Activated CD8-positive, alpha-beta memory T cell treated with anti-CD3 and anti-CD28 coated beads for 1 hour (primary cell): ENCODE results near the gene MYO1D.

Experiments used
- DNase-seq, 2 donors: peaks; one replicate each; pipeline ENCODE4 v3.0.0-alpha.2; 2020; ENCODE audit warnings: low read depth in 1 of 2; ENCODE audit errors: extremely low read depth in 1 of 2

MYO1D gene

GRCh38 chr17:32784113-32784512, 92.8 kb downstream of the MYO1D start:
- no peak for DNase-seq

- DNase-seq: no peak
Measured at GRCh38 chr17:32783602-32784001, 93.3 kb downstream of the MYO1D start.

GRCh38 chr17:32780721-32781120, 96.2 kb downstream of the MYO1D start:
- no peak for DNase-seq

GRCh38 chr17:32777922-32778321, 99.0 kb downstream of the MYO1D start:
- no peak for DNase-seq

- no peak for DNase-seq
Measured at GRCh38 chr17:32777436-32777835, 99.5 kb downstream of the MYO1D start.

- no peak for DNase-seq
Measured at GRCh38 chr17:32774695-32775084, 102.2 kb downstream of the MYO1D start.

GRCh38 chr17:32773856-32774694, 102.8 kb downstream of the MYO1D start:
- DNase-seq: no peak

- no peak for DNase-seq
Measured at GRCh38 chr17:32772453-32773025, 104.4 kb downstream of the MYO1D start.

GRCh38 chr17:32771396-32771795, 105.5 kb downstream of the MYO1D start:
- no peak for DNase-seq

GRCh38 chr17:32769846-32770245, 107.1 kb downstream of the MYO1D start:
- DNase-seq: no peak

- DNase-seq: no peak
Measured at GRCh38 chr17:32763855-32764439, 113.0 kb downstream of the MYO1D start.

- DNase-seq: no peak
Measured at GRCh38 chr17:32759476-32759875, 117.4 kb downstream of the MYO1D start.

GRCh38 chr17:32757963-32758362, 119.0 kb downstream of the MYO1D start:
- no peak for DNase-seq

GRCh38 chr17:32756696-32757095, 120.2 kb downstream of the MYO1D start:
- DNase-seq: no peak

- DNase-seq: no peak
Measured at GRCh38 chr17:32755045-32755805, 121.7 kb downstream of the MYO1D start.

GRCh38 chr17:32752934-32753333, 124.0 kb downstream of the MYO1D start:
- DNase-seq: no peak

GRCh38 chr17:32747856-32748255, 129.1 kb downstream of the MYO1D start:
- DNase-seq: no peak

- no peak for DNase-seq
Measured at GRCh38 chr17:32746698-32747097, 130.2 kb downstream of the MYO1D start.

- DNase-seq: no peak
Measured at GRCh38 chr17:32746280-32746679, 130.6 kb downstream of the MYO1D start.

GRCh38 chr17:32742681-32743538, 134.0 kb downstream of the MYO1D start:
- no peak for DNase-seq
